ENCODE measurements around the gene UBXN7. TPM values are rescaled to one million over a fixed set of nuclear protein-coding genes. Genes with fewer than 3 reads are reported as not detected.
"Not testable (repeated sequence)": the region's sequence is repeated elsewhere in the genome, so short reads cannot be mapped to it uniquely, and the experiment has no call there.

UBXN7 gene
- total RNA-seq, 1 donor from 2014 or later = 31.0 TPM

DNA sequence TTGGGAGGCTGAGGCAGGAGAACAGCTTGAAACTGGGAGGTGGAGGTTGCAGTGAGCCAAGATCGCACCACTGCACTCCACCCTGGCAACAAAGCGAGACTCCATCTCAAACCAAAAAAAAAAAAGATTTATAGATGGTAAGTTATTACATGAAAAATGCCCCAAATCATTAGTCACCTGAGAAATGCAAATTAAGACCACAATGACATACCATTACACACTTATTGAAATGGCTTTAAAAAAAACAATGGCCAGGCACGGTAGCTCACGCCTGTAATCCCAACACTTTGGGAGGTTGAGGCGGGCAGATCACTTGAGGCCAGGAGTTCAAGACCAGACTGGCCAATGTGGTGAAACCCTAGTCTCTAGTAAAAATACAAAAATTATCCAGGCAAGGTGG lies 10.6 kb downstream of the UBXN7 start:
- not testable (repeated sequence) for DNase-seq (ENCODE audit: extremely low read depth, low read depth, low spot score)

DNA sequence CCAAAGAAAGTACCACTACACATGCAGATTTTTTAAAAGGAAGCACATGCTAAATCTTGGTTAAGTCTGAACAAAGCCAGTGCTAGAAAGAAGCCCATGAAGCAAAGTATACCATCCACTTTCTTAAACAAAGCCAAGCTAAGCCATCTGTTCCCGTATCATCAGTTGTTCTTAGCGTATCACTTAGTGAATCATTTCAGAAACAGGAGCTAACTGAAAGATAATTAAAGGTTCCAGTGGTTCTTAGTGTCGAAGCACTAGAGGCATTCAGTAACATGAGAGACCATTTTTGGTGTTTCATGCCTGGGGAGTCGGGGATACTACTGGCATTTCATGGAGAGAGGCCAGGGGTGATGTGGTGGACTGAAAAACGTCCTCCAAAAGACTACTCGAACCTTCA lies 12.8 kb downstream of the UBXN7 start:
- no peak for DNase-seq (ENCODE audit: extremely low read depth, low read depth, low spot score)

DNA sequence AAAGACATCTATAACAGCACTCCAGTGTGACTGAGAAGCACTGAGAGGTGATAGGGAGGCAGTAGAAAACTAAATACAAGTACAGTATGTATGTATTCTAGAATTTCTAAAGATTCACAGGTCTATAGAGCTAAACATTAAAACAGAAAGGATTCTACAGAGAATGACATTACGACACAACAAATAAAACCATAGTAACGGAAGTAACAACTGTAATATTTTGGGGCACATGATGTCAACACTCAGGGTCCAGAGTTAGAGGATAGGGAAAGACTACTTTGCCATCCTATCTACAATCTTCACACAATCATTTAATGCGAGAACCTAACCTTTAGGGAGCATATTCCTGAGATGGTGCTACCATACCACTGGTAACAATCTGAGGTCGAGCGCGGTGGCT lies 13.6 kb downstream of the UBXN7 start:
- DNase-seq (ENCODE audit: extremely low read depth, low read depth, low spot score) = no peak

DNA sequence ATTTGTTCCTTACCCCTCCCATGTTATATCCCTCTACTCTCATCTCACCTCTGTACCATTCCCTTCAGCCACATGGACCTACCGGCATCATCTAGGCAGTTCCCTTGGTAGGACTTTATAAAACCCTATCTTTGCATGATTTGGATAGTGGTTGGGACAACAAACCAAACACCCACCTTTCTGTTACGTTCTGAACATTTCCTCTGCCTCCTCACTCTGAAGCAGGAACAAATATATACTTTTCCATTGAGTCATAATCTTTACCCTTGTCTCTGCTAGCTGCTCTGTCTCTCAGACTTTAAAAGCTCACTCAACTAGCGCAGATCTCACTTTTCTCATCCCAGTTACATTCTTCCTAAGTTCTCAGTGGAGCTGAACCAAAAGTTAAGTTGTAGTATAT lies 17.8 kb downstream of the UBXN7 start:
- no peak for DNase-seq (ENCODE audit: extremely low read depth, low read depth, low spot score)

DNA sequence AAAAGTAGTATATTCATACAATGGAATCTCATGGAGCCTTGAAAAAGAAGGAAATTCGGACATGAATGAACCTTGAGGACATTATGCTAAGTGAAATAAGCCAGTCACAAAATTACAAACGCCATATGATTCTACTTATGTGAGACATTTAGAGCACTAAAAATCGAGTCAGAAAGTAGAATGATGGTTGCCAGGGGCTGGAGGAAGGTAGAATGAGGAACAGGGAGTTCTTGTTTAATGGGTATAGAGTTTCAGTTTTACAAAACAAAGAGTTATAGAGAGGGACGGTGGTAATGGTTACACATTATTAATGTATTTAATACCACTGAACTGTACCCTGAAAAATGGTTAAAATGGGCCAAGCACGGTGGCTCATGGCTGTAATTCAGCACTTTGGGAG lies 19.5 kb downstream of the UBXN7 start:
- DNase-seq (ENCODE audit: extremely low read depth, low read depth, low spot score) = no peak

- DNase-seq (ENCODE audit: extremely low read depth, low read depth, low spot score) = no peak
Observed at GRCh38 chr3:196409409-196409808, 22.8 kb downstream of the UBXN7 start.

DNA sequence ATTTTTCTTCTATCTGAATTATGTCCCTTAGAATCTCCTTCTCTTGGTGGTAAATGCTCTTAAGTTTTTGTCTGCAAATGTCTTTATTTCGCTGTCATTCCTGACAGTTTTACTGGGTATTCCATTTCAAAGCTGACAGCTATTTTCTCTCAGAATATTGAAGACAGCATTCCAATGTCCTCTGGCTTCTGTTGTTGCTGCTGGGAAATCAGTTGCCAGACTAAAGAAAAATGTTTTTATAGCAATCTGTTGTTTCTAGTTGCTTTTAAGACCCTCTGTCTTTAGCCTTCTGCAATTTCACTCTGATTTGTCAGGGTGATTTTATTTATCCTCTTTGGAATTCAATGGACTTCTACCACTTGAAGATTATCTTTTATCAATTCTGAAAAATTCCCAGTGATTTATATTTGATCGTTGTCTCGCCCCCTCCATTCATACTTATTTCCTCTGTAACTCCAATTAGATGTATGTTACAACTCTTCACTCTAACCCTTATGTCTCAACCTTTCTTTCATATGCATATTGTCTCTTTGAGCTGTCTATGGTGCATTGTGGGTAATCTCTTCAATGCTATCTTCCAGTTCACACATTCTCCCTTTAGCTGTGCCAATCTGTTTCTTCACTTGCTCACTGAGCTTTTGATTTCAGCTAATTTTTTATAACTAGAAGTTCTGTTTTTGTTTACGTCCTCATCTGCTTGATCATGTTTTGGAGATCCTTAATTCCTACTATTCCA lies 23.5 kb downstream of the UBXN7 start:
- DNase-seq (ENCODE audit: extremely low read depth, low read depth, low spot score) = no peak

- no peak for DNase-seq (ENCODE audit: extremely low read depth, low read depth, low spot score)
Observed at GRCh38 chr3:196406811-196407470, 25.3 kb downstream of the UBXN7 start.

- DNase-seq (ENCODE audit: extremely low read depth, low read depth, low spot score) = no peak
Observed at GRCh38 chr3:196400331-196400730, 31.9 kb downstream of the UBXN7 start.

GRCh38 chr3:196399485-196399945 lies 32.7 kb downstream of the UBXN7 start:
- no peak for DNase-seq (ENCODE audit: extremely low read depth, low read depth, low spot score)

GRCh38 chr3:196398782-196399181 lies 33.4 kb downstream of the UBXN7 start:
- DNase-seq (ENCODE audit: extremely low read depth, low read depth, low spot score) = no peak

DNA sequence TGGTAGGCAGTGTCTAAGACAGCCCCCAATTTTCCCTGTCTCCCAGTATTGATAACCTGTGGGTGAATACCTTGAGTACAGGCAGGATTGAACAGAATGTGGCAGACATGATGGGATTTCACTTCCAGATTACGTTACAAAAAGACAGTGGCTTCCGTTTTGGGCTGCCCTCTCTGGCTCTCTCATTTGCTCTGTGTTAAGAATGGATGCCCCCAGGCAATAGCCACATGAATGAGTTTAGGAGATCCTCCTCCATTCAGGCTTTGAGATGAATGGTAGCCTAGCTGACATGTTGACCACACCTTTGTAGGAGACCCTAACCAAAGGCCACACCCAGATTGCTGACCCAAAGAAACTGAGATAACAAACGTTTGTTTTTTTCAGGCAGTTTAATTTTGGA lies 34.3 kb downstream of the UBXN7 start:
- no peak for DNase-seq (ENCODE audit: extremely low read depth, low read depth, low spot score)

DNA sequence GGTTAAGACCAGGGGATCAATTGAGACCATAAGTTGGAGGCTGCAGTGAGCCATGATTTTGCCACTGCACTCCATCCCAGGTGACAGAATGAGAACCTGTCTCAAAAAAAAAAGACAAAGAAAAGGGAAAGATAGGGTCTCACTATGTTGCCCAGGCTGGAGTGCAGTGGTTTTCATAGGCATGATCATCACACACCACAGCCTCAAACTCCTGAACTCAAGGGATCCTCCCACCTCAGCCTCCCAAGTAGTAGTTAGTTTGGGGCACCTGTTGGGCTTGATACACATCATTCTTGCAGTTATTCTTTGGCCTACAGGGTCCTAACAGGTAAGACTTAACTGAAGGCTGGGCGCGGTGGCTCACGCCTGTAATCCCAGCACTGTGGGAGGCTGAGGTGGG lies 42.1 kb downstream of the UBXN7 start:
- no peak for DNase-seq (ENCODE audit: extremely low read depth, low read depth, low spot score)

GRCh38 chr3:196388956-196389355 lies 43.3 kb downstream of the UBXN7 start:
- no peak for DNase-seq (ENCODE audit: extremely low read depth, low read depth, low spot score)

DNA sequence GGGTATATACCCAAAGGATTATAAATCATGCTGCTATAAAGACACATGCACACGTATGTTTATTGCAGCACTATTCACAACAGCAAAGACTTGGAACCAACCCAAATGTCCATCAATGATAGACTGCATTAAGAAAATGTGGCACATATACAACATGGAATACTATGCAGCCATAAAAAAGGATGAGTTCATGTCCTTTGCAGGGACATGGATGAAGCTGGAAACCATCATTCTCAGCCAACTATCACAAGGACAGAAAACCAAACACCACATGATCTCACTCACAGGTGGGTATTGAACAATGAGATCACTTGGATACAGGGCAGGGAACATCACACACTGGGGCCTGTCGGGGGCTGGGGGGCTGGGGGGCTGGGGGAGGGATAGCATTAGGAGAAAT lies 44.3 kb downstream of the UBXN7 start:
- DNase-seq (ENCODE audit: extremely low read depth, low read depth, low spot score) = not testable (repeated sequence)

DNA sequence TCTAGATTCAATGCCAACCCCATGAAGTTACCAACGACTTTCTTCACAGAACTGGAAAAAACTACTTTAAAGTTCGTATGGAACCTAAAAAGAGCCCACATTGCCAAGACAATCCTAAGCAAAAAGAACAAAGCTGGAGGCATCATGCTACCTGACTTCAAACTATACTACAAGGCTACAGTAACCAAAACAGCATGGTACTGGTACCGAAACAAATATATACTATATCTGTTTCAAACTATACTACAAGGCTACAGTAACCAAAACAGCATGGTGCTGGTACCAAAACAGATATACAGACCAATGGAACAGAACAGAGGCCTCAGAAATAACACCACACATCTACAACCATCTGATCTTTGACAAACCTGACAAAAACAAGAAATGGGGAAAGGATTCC lies 45.4 kb downstream of the UBXN7 start:
- DNase-seq (ENCODE audit: extremely low read depth, low read depth, low spot score) = not testable (repeated sequence)

DNA sequence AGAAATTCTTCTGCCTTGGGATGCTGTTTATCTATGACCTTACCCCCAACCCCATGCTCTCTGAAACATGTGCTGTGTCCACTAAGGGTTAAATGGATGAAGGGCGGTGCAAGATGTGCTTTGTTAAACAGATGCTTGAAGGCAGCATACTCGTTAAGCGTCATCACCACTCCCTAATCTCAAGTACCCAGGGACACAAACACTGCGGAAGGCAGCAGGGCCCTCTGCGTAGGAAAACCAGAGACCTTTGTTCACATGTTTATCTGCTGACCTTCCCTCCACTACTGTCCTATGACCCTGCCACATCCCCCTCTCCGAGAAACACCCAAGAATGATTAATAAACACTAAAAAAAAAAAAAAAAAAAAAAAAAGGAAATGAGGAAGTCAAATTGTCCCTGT lies 46.2 kb downstream of the UBXN7 start:
- DNase-seq (ENCODE audit: extremely low read depth, low read depth, low spot score) = not testable (repeated sequence)

- not testable (repeated sequence) for DNase-seq (ENCODE audit: extremely low read depth, low read depth, low spot score)
Observed at GRCh38 chr3:196385446-196385845, 46.8 kb downstream of the UBXN7 start.

DNA sequence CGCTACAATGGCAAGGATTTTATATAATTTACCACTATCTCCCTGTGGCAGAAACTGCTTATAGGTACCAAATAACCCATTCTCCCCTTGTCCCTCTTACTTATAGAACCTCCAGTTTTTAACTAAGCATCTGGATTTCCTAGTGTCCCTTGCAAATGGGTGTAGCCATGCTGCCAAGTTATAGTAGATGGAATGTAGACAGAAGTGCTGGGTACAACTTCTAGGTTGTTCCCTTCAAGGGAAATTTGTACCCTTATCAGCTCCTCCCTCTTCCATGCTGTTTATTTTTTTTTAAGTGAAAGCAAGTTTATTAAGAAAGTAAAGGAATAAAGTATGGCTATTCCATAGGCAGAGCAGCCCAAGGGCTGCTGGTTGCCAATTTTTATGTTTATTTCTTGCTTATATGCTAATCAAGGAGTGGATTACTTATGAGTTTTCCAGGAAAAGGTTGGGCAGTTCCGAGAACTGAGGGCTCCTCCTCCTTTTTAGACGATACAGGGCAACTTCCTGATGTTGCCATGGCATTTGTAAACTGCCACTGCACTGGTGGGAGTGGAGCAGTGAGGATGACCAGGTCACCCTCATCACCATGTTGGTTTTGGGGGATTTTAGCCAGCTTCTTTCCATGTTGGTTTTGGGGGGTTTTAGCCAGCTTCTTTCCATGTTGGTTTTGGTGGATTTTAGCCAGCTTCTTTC lies 53.9 kb downstream of the UBXN7 start:
- no peak for DNase-seq (ENCODE audit: extremely low read depth, low read depth, low spot score)

- no peak for DNase-seq (ENCODE audit: extremely low read depth, low read depth, low spot score)
Observed at GRCh38 chr3:196377321-196377720, 54.9 kb downstream of the UBXN7 start.

GRCh38 chr3:196365736-196366135 lies 66.5 kb downstream of the UBXN7 start:
- no peak for DNase-seq (ENCODE audit: extremely low read depth, low read depth, low spot score)

- no peak for DNase-seq (ENCODE audit: extremely low read depth, low read depth, low spot score)
Observed at GRCh38 chr3:196360586-196360985, 71.6 kb downstream of the UBXN7 start.
